Osteoblast (primary cell): ENCODE measurements around the gene HK2. TPM values are rescaled to one million over a fixed set of nuclear protein-coding genes. Genes with fewer than 3 reads are reported as not detected.

Experiments used
- DNase-seq: peaks from one replicate; pipeline ENCODE4 v3.0.0; 2011; ENCODE audit warnings: low spot score, mixed read lengths; ENCODE audit not compliant: insufficient read length; ENCODE audit errors: missing footprints
- H2AFZ ChIP-seq: 2 replicates; pipeline ENCODE4 v1.6.0; 2011; ENCODE audit warnings: mild to moderate bottlenecking, low read length
- H3K27ac ChIP-seq: 2 replicates; pipeline ENCODE4 v1.5.1; 2011; ENCODE audit warnings: mild to moderate bottlenecking, low read depth, low read length, moderate library complexity
- H3K27me3 ChIP-seq: 2 replicates; pipeline ENCODE4 v1.6.0; 2012; ENCODE audit warnings: mild to moderate bottlenecking, control low read depth, inconsistent platforms, low read length, moderate library complexity; ENCODE audit not compliant: insufficient read depth
- H3K36me3 ChIP-seq: 2 replicates; pipeline ENCODE4 v1.5.1; 2011; ENCODE audit warnings: mild to moderate bottlenecking, low read length, control low read depth, moderate library complexity; ENCODE audit not compliant: insufficient read depth
- H3K4me1 ChIP-seq: 2 replicates; pipeline ENCODE4 v1.5.1; 2011; ENCODE audit warnings: mild to moderate bottlenecking, low read length, control low read depth, moderate library complexity; ENCODE audit not compliant: insufficient read depth
- H3K4me2 ChIP-seq: 2 replicates; pipeline ENCODE4 v1.6.0; 2011; ENCODE audit warnings: mild to moderate bottlenecking, low read length; ENCODE audit not compliant: insufficient read depth
- H3K4me3 ChIP-seq: fragments of 200-600 bp; sonication (generic); 3 replicates; pipeline ENCODE4 v1.5.1; 2012; ENCODE audit warnings: mild to moderate bottlenecking, low read length, inconsistent platforms; ENCODE audit not compliant: insufficient read depth
- H3K79me2 ChIP-seq: 2 replicates; pipeline ENCODE4 v1.6.0; 2012; ENCODE audit warnings: mild to moderate bottlenecking, low read length, control low read depth, inconsistent platforms; ENCODE audit not compliant: insufficient read depth
- H3K9me3 ChIP-seq: 2 replicates; pipeline ENCODE4 v1.5.1; 2011; ENCODE audit warnings: low read depth, low read length, control low read depth
- H4K20me1 ChIP-seq: 2 replicates; pipeline ENCODE4 v1.6.0; 2012; ENCODE audit warnings: mild to moderate bottlenecking, low read length, control low read depth; ENCODE audit not compliant: insufficient read depth
- CTCF ChIP-seq: IDR thresholded peaks from 2 replicates; pipeline ENCODE4 v1.5.1; 2011; ENCODE audit warnings: mild to moderate bottlenecking, low read depth, low read length, moderate library complexity; ENCODE audit errors: extremely low read depth
- total RNA-seq: library from RNA; depleted of rRNA; stranded (reverse); fragments of >200 nt; gene quantifications from 2 replicates; pipeline ENCODE4 v1.2.3, GENCODE V29; 2012

The HK2 gene
- total RNA-seq, 1 donor, result 76.4 TPM

GRCh38 chr2:74856004-74856578, 22.2 kb downstream of the HK2 start:
- Histone ChIP-seq H3K9me3 (no peaks in the 10 kb centered on the region), H2AFZ (no peak overlapping the region), H3K36me3 (peaks cover 7% of the 10 kb centered on the region), H3K79me2 (peaks cover 61% of the 10 kb centered on the region), H3K27ac (no peak overlapping the region), H4K20me1 (no peaks in the 10 kb centered on the region), H3K4me3 (no peak overlapping the region), H3K4me1 (no peaks in the 10 kb centered on the region), H3K4me2 (no peak overlapping the region), H3K27me3 (no peaks in the 10 kb centered on the region)
- TF ChIP-seq CTCF, result no peak
- no peak for DNase-seq

- no peak for DNase-seq
- Histone ChIP-seq H3K36me3 (peaks cover 7% of the 10 kb centered on the region), H4K20me1 (no peaks in the 10 kb centered on the region), H3K79me2 (peaks cover 56% of the 10 kb centered on the region), H3K4me3 (no peak overlapping the region), H3K4me1 (no peaks in the 10 kb centered on the region), H3K27me3 (no peaks in the 10 kb centered on the region), H2AFZ (no peak overlapping the region), H3K27ac (no peak overlapping the region), H3K4me2 (no peak overlapping the region), H3K9me3 (no peaks in the 10 kb centered on the region)
- no peak for TF ChIP-seq CTCF
Observed at GRCh38 chr2:74856599-74856998, 22.7 kb downstream of the HK2 start.

- Histone ChIP-seq H3K9me3 (no peaks in the 10 kb centered on the region), H2AFZ (no peak overlapping the region), H3K4me3 (no peak overlapping the region), H3K4me1 (no peaks in the 10 kb centered on the region), H4K20me1 (no peaks in the 10 kb centered on the region), H3K79me2 (peaks cover 54% of the 10 kb centered on the region), H3K4me2 (no peak overlapping the region), H3K27ac (no peak overlapping the region), H3K27me3 (no peaks in the 10 kb centered on the region), H3K36me3 (peaks cover 11% of the 10 kb centered on the region)
- DNase-seq, result no peak
- no peak for TF ChIP-seq CTCF
Observed at GRCh38 chr2:74857215-74857614, 23.3 kb downstream of the HK2 start.

DNA sequence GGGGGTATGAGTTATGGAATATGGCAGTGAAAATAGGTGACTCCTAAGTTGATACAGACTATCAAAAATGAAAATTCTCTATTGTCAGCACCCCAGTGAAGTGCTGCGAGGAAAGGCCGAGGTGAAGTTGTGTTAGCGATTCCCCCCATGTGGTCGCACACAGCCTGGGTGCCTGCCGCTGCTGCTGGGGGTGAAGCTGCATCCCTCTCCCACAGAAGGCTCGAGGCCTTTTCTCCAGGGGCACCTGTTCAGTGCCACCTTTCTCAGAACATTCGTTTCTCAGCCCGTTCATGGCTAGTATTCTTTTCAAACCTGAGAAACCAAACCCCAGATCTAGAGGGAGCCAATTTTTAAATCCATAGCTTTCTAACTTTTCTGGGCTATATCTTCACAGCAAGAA, 23.8 kb downstream of the HK2 start:
- no peak overlapping the region for H2AFZ ChIP-seq
- H3K79me2 ChIP-seq, result peaks cover 54% of the 10 kb centered on the region
- DNase-seq, result no peak
- no peak overlapping the region for H3K27ac ChIP-seq
- H4K20me1 ChIP-seq, result no peaks in the 10 kb centered on the region
- no peak overlapping the region for H3K4me2 ChIP-seq
- TF ChIP-seq CTCF, result no peak
- no peaks in the 10 kb centered on the region for H3K27me3 ChIP-seq
- no peaks in the 10 kb centered on the region for H3K9me3 ChIP-seq
- H3K4me3 ChIP-seq, result no peak overlapping the region
- H3K36me3 ChIP-seq, result peaks cover 16% of the 10 kb centered on the region
- H3K4me1 ChIP-seq, result no peaks in the 10 kb centered on the region
